Measurements from ENCODE around the gene SMAD7. TPM values are rescaled to one million over a fixed set of nuclear protein-coding genes. Genes with fewer than 3 reads are reported as not detected.

SMAD7 gene
- total RNA-seq, 1 experiment from 2014 or later: 5.8 TPM

DNA sequence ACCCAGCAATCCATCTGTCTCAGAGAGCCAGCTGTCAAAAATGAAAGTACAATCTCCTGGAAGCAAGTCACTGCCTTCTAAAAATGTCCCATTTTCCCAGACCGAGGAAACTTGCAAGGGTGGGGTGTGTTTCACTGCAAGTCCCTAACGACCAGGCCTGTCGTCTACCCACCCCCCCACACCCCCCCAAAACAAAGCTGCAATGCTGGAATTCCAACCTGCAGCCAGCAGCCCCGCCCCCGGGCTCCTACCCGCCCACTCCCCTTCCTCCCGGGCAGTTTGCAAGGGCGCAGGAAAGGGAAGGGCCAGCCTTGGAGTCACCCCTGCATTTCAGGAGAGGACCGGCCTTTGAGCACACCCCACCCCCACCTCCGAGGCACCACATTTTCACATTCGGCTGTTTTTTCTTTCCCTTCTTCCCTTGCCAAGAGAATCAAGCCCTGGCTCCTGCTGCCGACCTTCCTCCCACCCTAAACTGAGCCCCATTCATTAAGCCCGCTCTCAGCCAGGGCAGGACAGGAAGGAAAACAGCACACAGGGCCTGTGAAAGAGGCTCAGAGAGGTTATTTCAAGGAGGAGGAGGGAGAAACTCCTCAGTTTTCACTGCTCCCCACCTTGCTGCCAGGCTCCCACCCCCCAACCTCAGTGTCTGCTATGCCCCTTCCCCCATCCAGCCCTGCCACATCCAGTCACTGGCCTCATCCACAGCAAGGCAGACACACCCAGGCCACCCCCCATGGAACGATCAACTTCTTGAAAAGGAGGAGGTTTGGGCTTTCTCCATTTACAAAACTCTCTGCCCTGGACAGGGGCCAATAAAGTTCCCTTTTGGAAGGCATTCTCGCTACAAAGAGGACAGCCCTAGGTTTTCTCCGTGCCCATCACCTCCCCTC lies 11.3 kb downstream of the SMAD7 start:
- no peaks in the 10 kb centered on the region for H3K9me2 ChIP-seq (ENCODE audit: insufficient read depth)
- CTCF ChIA-PET: interaction anchor here (0.6 kb wide), 2 partner anchors 71 to 787 kb away, joined by 6 to 9 read pairs; no protein-coding TSS in a partner anchor
- no peak overlapping the region for H3K27ac ChIP-seq
- no peaks in the 10 kb centered on the region for H3K9me3 ChIP-seq (ENCODE audit: insufficient read depth, low read depth)
- peaks cover 46% of the 10 kb centered on the region for H4K20me1 ChIP-seq (ENCODE audit: insufficient read depth)
- peaks cover 93% of the 10 kb centered on the region for H3K79me2 ChIP-seq (ENCODE audit: low read depth)
- H3K27me3 ChIP-seq (ENCODE audit: insufficient read depth, low read depth): no peaks in the 10 kb centered on the region
- intact Hi-C loops (cut with micrococcal nuclease; ENCODE audit: unreplicated experiment): no loop called here
- DNase-seq: peak in 1 of 2 experiments; percentile 46
- H3F3A ChIP-seq (ENCODE audit: insufficient read depth, low read depth): peaks cover 39% of the 10 kb centered on the region
- POLR2A ChIA-PET (ENCODE audit: unreplicated experiment): no interaction called here
- BruUV-seq (replicated peaks): no TSS peak
- peak overlapping the region; percentile 11; the same call in 1 of the 2 replicates for H3K4me2 ChIP-seq
- H3K36me3 ChIP-seq (ENCODE audit: low read depth): peaks cover 17% of the 10 kb centered on the region
- no peak for TF ChIP-seq EZH2 (IDR thresholded peaks at IDR 0.05; ENCODE audit: low read depth)
- TF ChIP-seq CTCF (conservative IDR thresholded peaks at IDR 0.05): no peak
- no peak overlapping the region for H2AFZ ChIP-seq
- H3K4me3 ChIP-seq: no peak overlapping the region
- peaks cover 90% of the 10 kb centered on the region for H3K4me1 ChIP-seq (replicated peaks; ENCODE audit: insufficient read depth)

DNA sequence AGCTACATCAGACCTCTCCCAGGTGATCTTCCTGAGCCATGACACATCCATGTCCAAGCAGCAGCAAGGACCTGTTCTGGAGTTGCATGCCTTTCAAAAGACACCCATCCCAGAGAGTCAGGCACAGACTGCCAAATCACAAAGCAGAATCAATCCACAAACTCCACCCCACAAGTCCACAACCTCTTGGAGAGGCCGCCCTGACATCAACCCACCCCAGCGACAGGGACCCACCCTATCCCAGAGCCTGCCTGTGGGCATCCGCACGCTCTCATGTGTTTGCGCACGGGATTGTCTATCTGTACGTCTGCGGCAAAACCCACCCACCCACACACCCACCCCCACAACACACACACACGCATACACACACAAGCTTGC lies 11.9 kb downstream of the SMAD7 start:
- DNase-seq: no peak
- Histone ChIP-seq H3K9me2 (ENCODE audit: insufficient read depth) (no peaks in the 10 kb centered on the region), H3K27me3 (ENCODE audit: insufficient read depth, low read depth) (no peaks in the 10 kb centered on the region), H4K20me1 (ENCODE audit: insufficient read depth) (peaks cover 40% of the 10 kb centered on the region), H2AFZ (no peak overlapping the region), H3K4me1 (replicated peaks; ENCODE audit: insufficient read depth) (peaks cover 86% of the 10 kb centered on the region), H3K79me2 (ENCODE audit: low read depth) (peaks cover 93% of the 10 kb centered on the region), H3K36me3 (ENCODE audit: low read depth) (peaks cover 16% of the 10 kb centered on the region), H3F3A (ENCODE audit: insufficient read depth, low read depth) (peaks cover 33% of the 10 kb centered on the region), H3K4me3 (no peak overlapping the region), H3K9me3 (ENCODE audit: insufficient read depth, low read depth) (no peaks in the 10 kb centered on the region), H3K4me2 (0 out of 2 replicates have a peak overlapping the region, but pooled peaks have one; percentile 60), H3K27ac (no peak overlapping the region)
- no TSS peak for BruUV-seq (replicated peaks)
- CTCF ChIA-PET: no interaction called here
- POLR2A ChIA-PET (ENCODE audit: unreplicated experiment): no interaction called here
- TF ChIP-seq CTCF (conservative IDR thresholded peaks at IDR 0.05): no peak
- no peak for TF ChIP-seq EZH2 (IDR thresholded peaks at IDR 0.05; ENCODE audit: low read depth)
- intact Hi-C loops (cut with micrococcal nuclease; ENCODE audit: unreplicated experiment): no loop called here

DNA sequence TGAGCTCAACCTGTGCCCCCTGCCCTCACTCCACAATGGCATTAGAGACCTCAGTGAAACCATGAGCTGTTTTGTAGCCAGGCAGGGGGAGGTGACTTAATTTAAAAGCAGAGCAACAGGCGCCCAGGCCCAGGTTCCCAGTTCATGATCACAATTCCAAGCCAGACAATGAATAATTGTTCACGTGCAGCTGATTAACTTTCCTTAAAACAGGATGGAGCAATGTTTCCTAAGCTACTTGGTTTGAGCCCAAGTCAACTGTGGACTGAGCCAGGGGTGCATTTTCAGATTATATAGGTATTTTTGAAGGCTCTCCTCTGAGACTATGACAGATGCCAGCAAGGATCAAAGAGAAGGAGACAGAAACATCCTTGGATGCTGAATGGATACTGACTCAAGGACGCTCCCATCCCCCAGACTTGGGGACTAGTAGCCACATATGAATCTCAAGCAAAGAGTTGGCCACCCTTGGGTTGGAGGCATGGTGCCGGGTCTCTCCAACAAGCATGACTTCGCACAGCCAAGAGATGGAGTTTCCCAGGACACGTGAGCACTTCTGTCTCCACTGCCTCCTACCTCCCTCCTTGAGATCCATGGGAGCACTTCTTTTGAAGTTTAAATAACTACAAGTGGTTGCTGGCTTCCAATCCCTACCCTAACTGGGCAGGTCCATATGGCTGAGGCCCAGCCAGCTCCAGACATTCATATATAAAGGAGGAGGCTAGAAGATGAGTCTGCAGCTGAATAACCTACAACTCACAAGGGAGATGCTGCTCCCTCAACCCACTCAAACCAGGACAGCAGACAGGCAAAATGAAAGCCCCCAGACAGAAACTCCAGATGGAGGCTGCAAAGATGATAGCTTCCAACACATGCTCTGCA lies 12.7 kb downstream of the SMAD7 start:
- H3F3A ChIP-seq (ENCODE audit: insufficient read depth, low read depth): peaks cover 27% of the 10 kb centered on the region
- H4K20me1 ChIP-seq (ENCODE audit: insufficient read depth): peaks cover 34% of the 10 kb centered on the region
- no peaks in the 10 kb centered on the region for H3K9me3 ChIP-seq (ENCODE audit: insufficient read depth, low read depth)
- ChIA-PET POLR2A (ENCODE audit: unreplicated experiment) (interaction anchor here (0.6 kb wide), 1 partner anchor 10 kb away, joined by 6 read pairs; no protein-coding TSS in a partner anchor), CTCF (interaction anchor here (0.9 kb wide), 1 partner anchor 84 kb away, joined by 4 read pairs; no protein-coding TSS in a partner anchor)
- peaks cover 16% of the 10 kb centered on the region for H3K36me3 ChIP-seq (ENCODE audit: low read depth)
- TSS peak; percentile 36 for BruUV-seq (replicated peaks)
- H3K4me3 ChIP-seq: 0 out of 2 replicates have a peak overlapping the region, but pooled peaks have one; percentile 4
- peaks cover 79% of the 10 kb centered on the region for H3K4me1 ChIP-seq (replicated peaks; ENCODE audit: insufficient read depth)
- peak overlapping the region; percentile 35 for H3K27ac ChIP-seq
- no peak overlapping the region for H2AFZ ChIP-seq
- no peaks in the 10 kb centered on the region for H3K9me2 ChIP-seq (ENCODE audit: insufficient read depth)
- H3K79me2 ChIP-seq (ENCODE audit: low read depth): peaks cover 93% of the 10 kb centered on the region
- H3K27me3 ChIP-seq (ENCODE audit: insufficient read depth, low read depth): no peaks in the 10 kb centered on the region
- intact Hi-C loops (cut with micrococcal nuclease; ENCODE audit: unreplicated experiment): loop anchor here (2.0 kb wide), 1 partner anchor 59 kb away; no protein-coding TSS in a partner anchor
- peak overlapping the region; percentile 60 for H3K4me2 ChIP-seq
- TF ChIP-seq EZH2 (IDR thresholded peaks at IDR 0.05; ENCODE audit: low read depth): no peak
- peak; percentile 49 for TF ChIP-seq CTCF (conservative IDR thresholded peaks at IDR 0.05)
- no peak for DNase-seq
